SK-N-SH treated with all-trans-retinoic acid at 6 μM for 48 hours (cell line): ENCODE results near the gene GABBR2.

Experiments
- ATAC-seq: fragments of 200-7000 bp; cut with Tn5 transposase; 3 replicates; pipeline ENCODE4 v1.9.1; 2020; ENCODE audit warnings: mild to moderate bottlenecking, moderate library complexity
- ARNTL ChIP-seq: fragments of 450-650 bp; formaldehyde crosslinking; IDR thresholded peaks from 2 replicates; pipeline ENCODE4 v1.5.0; 2020; ENCODE audit warnings: low read depth, mild to moderate bottlenecking, moderate library complexity, borderline replicate concordance
- CREB5 ChIP-seq: fragments of 250-450 bp; sonication (Bioruptor Pico); IDR thresholded peaks from 2 replicates; pipeline ENCODE4 v1.5.1; 2020; ENCODE audit warnings: low read depth, mild to moderate bottlenecking, moderate library complexity
- CSRNP3 ChIP-seq: fragments of 250-450 bp; sonication (Bioruptor Pico); IDR thresholded peaks from 2 replicates; pipeline ENCODE4 v1.5.1; 2021; ENCODE audit warnings: mild to moderate bottlenecking, moderate library complexity
- ESRRG ChIP-seq: fragments of 250-450 bp; sonication (Bioruptor Pico); IDR thresholded peaks from 2 replicates; pipeline ENCODE4 v1.6.1; 2021; ENCODE audit warnings: mild to moderate bottlenecking
- GLIS3 ChIP-seq: fragments of 250-450 bp; sonication (Bioruptor Pico); IDR thresholded peaks from 2 replicates; pipeline ENCODE4 v1.5.0; 2020; ENCODE audit warnings: mild to moderate bottlenecking, moderate library complexity
- ISL1 ChIP-seq: fragments of 250-450 bp; sonication (Bioruptor Pico); IDR thresholded peaks from 2 replicates; pipeline ENCODE4 v2.1.2; 2022; ENCODE audit warnings: mild to moderate bottlenecking, moderate library complexity
- OSR1 ChIP-seq: fragments of 250-450 bp; sonication (Bioruptor Pico); IDR thresholded peaks from 2 replicates; pipeline ENCODE4 v1.8.0; 2022; ENCODE audit warnings: moderate library complexity, mild to moderate bottlenecking, inconsistent platforms
- PATZ1 ChIP-seq: fragments of 250-450 bp; sonication (Bioruptor Pico); IDR thresholded peaks from 2 replicates; pipeline ENCODE4 v1.8.0; 2020; ENCODE audit warnings: mild to moderate bottlenecking, moderate library complexity, borderline replicate concordance
- PPARA ChIP-seq: fragments of 250-450 bp; sonication (Bioruptor Pico); IDR thresholded peaks from 2 replicates; pipeline ENCODE4 v1.5.0; 2020; ENCODE audit warnings: mild to moderate bottlenecking, borderline replicate concordance
- RARB ChIP-seq: fragments of 250-450 bp; sonication (Bioruptor Pico); IDR thresholded peaks from 2 replicates; pipeline ENCODE4 v1.8.0; 2021; ENCODE audit warnings: mild to moderate bottlenecking, moderate library complexity
- SNAI2 ChIP-seq: fragments of 250-450 bp; sonication (Bioruptor Pico); IDR thresholded peaks from 2 replicates; pipeline ENCODE4 v1.5.0; 2020; ENCODE audit warnings: mild to moderate bottlenecking, moderate library complexity
- TCF4 ChIP-seq: fragments of 250-450 bp; sonication (Bioruptor Pico); IDR thresholded peaks from 2 replicates; pipeline ENCODE4 v1.8.0; 2021; ENCODE audit warnings: mild to moderate bottlenecking, moderate library complexity, borderline replicate concordance
- TOX ChIP-seq: fragments of 250-450 bp; sonication (Bioruptor Pico); IDR thresholded peaks from 2 replicates; pipeline ENCODE4 v1.8.0; 2021; ENCODE audit warnings: mild to moderate bottlenecking, moderate library complexity, borderline replicate concordance
- ZFP3 ChIP-seq: fragments of 250-450 bp; sonication (Bioruptor Pico); IDR thresholded peaks from 2 replicates; pipeline ENCODE4 v1.5.0; 2020; ENCODE audit warnings: mild to moderate bottlenecking, moderate library complexity
- ZFP30 ChIP-seq: fragments of 450-650 bp; formaldehyde crosslinking; IDR thresholded peaks from 2 replicates; pipeline ENCODE4 v1.5.0; 2022; ENCODE audit warnings: mild to moderate bottlenecking, moderate library complexity
- ZNF565 ChIP-seq: fragments of 450-650 bp; formaldehyde crosslinking; conservative IDR thresholded peaks from 2 replicates; pipeline ENCODE4 v1.5.0; 2020; ENCODE audit warnings: low read depth, mild to moderate bottlenecking, moderate library complexity
- ZNF70 ChIP-seq: fragments of 450-650 bp; formaldehyde crosslinking; IDR thresholded peaks from 2 replicates; pipeline ENCODE4 v1.5.0; 2020; ENCODE audit warnings: mild to moderate bottlenecking, moderate library complexity
- ZNF8 ChIP-seq: fragments of 450-650 bp; formaldehyde crosslinking; IDR thresholded peaks from 2 replicates; pipeline ENCODE4 v1.5.0; 2020; ENCODE audit warnings: mild to moderate bottlenecking, moderate library complexity
- TF ChIP-seq, protein P1 (sequence below): fragments of 250-450 bp; sonication (Bioruptor Pico); IDR thresholded peaks from 2 replicates; pipeline ENCODE4 v1.5.0; 2020; ENCODE audit warnings: mild to moderate bottlenecking, moderate library complexity
- TF ChIP-seq, protein P2 (sequence below): fragments of 250-450 bp; sonication (Bioruptor Pico); IDR thresholded peaks from 2 replicates; pipeline ENCODE4 v1.8.0; 2021; ENCODE audit warnings: low read depth, mild to moderate bottlenecking, moderate library complexity, borderline replicate concordance

GABBR2 gene

DNA sequence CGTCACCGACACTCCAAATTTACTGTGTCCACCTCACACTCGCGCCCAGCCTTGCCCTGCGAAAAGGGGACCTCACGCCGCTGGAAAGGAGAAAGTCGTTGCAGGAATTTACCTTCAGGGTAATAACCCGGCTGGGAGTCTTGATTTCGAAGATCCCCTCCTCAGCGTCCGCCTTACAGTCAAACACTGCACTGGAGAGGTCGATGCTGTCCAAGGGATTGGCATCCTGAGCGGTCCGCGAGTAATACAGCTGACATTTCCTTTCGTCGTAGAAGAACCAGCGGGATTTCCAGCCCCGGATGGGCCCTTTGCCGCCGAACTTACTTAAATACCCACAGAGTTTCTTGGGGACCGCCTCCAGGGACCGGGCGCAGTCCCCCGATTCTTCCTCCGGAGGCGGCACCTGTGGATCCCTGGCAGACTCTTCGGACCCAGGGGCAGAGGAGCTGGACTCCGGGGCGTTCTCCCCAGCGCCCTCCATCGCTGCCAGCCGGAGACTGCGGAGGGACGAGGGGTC is 453.6 kb downstream of the GABBR2 start:
- ATAC-seq: peak; percentile 55
- no peak for TF ChIP-seq ESRRG (CRISPR knock-in tag)
- no peak for TF ChIP-seq RARB (CRISPR knock-in tag)
- TF ChIP-seq ZNF565: no peak
- no peak for TF ChIP-seq ZFP30 (CRISPR knock-in tag)
- TF ChIP-seq OSR1: no peak
- no peak for TF ChIP-seq PPARA
- no peak for TF ChIP-seq TOX (CRISPR knock-in tag)
- TF ChIP-seq TCF4: no peak
- no peak for TF ChIP-seq ZFP3 (CRISPR knock-in tag)
- TF ChIP-seq CREB5 (CRISPR knock-in tag): no peak
- TF ChIP-seq, protein P1, sequence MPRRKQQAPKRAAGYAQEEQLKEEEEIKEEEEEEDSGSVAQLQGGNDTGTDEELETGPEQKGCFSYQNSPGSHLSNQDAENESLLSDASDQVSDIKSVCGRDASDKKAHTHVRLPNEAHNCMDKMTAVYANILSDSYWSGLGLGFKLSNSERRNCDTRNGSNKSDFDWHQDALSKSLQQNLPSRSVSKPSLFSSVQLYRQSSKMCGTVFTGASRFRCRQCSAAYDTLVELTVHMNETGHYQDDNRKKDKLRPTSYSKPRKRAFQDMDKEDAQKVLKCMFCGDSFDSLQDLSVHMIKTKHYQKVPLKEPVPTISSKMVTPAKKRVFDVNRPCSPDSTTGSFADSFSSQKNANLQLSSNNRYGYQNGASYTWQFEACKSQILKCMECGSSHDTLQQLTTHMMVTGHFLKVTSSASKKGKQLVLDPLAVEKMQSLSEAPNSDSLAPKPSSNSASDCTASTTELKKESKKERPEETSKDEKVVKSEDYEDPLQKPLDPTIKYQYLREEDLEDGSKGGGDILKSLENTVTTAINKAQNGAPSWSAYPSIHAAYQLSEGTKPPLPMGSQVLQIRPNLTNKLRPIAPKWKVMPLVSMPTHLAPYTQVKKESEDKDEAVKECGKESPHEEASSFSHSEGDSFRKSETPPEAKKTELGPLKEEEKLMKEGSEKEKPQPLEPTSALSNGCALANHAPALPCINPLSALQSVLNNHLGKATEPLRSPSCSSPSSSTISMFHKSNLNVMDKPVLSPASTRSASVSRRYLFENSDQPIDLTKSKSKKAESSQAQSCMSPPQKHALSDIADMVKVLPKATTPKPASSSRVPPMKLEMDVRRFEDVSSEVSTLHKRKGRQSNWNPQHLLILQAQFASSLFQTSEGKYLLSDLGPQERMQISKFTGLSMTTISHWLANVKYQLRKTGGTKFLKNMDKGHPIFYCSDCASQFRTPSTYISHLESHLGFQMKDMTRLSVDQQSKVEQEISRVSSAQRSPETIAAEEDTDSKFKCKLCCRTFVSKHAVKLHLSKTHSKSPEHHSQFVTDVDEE: no peak
- TF ChIP-seq PATZ1: no peak

- TF ChIP-seq, protein P2, sequence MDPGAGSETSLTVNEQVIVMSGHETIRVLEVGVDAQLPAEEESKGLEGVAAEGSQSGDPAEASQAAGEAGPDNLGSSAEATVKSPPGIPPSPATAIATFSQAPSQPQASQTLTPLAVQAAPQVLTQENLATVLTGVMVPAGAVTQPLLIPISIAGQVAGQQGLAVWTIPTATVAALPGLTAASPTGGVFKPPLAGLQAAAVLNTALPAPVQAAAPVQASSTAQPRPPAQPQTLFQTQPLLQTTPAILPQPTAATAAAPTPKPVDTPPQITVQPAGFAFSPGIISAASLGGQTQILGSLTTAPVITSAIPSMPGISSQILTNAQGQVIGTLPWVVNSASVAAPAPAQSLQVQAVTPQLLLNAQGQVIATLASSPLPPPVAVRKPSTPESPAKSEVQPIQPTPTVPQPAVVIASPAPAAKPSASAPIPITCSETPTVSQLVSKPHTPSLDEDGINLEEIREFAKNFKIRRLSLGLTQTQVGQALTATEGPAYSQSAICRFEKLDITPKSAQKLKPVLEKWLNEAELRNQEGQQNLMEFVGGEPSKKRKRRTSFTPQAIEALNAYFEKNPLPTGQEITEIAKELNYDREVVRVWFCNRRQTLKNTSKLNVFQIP: no peak
- TF ChIP-seq GLIS3 (CRISPR knock-in tag) (no peak), TCF4 (no peak), ZFP3 (CRISPR knock-in tag) (no peak), OSR1 (no peak), CREB5 (CRISPR knock-in tag) (no peak), ZNF8 (no peak), PPARA (no peak), ZFP30 (CRISPR knock-in tag) (no peak)
- no peak for ATAC-seq
Observed at GRCh38 chr9:98254228-98255060, 454.3 kb downstream of the GABBR2 start.

- no peak for ATAC-seq
Observed at GRCh38 chr9:98253565-98253964, 455.2 kb downstream of the GABBR2 start.

GRCh38 chr9:98251551-98251950 is 457.2 kb downstream of the GABBR2 start:
- peak; percentile 6; the same call in 1 of the 3 replicates for ATAC-seq
- no peak for TF ChIP-seq ZNF70 (CRISPR knock-in tag)
- TF ChIP-seq ZNF565: no peak
- TF ChIP-seq CSRNP3 (CRISPR knock-in tag): no peak
- TF ChIP-seq ARNTL (CRISPR knock-in tag): no peak
- no peak for TF ChIP-seq SNAI2 (CRISPR knock-in tag)
- TF ChIP-seq OSR1: no peak
- TF ChIP-seq, protein P2: no peak
- TF ChIP-seq, protein P1: no peak
- no peak for TF ChIP-seq ISL1 (CRISPR knock-in tag)

More at GRCh38 chr9:98253565-98253964, 455.2 kb downstream of the GABBR2 start:
- no peak for TF ChIP-seq ZNF565
- no peak for TF ChIP-seq RARB (CRISPR knock-in tag)
- TF ChIP-seq, all 23 proteins: peak for 0
